Kidney tubule cell (primary cell): Measurements from ENCODE around the gene ESRP2.

Source experiments
- DNase-seq: peaks from one replicate; pipeline ENCODE4 v3.0.0-alpha.2; 2018; ENCODE audit warnings: low spot score

The ESRP2 gene

DNA sequence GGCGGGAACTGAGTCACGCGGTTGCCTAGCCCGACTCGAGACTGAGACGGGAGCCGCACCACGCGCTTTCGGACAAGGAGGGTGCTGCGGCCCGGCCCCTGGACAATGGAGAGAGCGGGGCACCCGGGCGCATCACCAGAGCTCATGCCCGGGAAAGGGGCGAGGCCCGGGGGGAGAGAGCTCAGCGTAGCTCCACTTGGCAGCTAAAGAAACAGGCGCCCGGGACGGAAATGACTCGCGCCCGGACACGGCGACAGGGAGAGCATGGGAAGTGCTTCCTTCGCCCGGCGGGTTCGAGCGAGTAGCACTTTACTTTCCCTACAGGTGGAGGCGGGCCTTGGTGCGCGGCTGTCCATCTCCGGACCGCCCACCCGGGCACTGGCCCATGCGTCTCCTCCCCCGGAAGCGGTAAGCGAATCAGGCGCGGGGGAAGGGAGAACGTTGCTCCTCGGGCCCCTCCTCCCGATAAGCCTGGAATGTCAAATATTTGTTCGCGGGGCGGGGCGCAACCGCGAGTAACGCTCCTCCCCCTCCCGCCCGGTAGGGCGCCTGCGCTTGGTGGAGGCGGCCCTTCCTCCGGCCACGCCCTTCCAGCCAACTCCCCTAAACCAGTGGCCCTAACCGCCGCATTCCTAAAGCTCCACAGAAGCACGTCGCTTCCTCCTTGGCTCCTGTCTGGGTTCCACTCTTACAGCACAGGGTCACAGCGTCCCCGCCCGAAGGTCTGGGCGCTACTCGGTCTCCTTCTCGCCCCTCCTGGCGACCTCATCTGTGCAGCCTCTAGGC, 1.5 kb upstream of the ESRP2 start:
- DNase-seq = peak; percentile 100

DNA sequence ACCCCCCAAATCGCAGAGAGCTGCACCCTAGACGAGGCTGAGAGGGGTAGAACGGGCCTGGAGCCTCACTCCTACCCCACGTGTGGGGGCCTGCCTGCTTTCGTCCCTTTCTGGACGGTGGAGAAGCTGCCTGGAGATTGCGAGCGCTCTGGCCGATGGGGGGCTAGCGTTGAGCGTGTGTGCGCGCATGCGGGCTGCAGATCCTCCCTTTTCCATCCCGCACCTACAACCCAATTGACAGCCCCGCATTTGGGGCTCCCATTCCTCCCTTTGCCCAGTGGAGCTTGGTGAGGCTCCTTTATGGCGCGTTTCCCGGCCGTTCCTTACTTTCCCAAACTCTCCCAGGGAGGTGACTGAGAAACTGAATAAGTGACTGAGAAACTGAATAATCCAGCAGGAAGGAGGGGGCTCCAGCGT, 907 bp upstream of the ESRP2 start:
- DNase-seq = no peak

GRCh38 chr16:68236137-68236825, 354 bp upstream of the ESRP2 start:
- peak; percentile 91 for DNase-seq

DNA sequence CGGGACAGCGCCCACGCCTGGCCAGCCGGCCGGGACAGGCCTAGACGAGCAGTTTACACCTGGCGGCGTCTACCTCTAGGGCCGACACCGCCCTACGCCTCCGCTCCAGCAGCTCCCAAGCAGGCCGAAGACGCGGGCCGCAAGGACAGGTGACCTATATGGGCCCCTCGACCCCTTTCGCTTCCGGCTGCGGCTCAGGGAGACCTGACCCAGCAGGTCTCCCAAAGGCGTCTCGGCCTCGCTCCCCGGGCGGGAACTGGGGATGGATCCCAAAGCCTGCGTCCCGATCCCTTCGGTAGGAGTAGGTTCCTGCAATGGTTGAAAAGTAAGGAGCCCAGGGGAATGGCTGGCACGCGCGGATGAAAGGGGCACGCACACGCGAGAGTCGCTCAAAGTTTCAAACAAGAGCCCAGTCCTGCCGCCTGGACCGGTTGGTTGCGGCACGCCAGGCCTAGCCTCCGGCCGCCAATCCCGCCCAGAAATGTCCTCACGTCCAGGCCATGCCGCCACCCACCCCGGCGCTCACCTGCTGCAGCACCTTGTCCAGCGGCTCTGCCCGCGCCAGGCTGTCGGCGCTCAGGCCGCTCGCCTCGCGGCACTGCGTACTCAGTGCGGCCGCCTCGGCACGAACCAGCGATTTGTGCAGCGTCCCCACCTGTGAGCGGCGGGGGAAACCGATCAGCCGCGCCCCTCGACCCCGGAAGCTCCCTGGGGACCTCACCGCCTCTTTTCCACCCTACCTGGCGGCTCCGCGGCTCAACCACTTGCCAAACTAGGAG, 630 bp downstream of the ESRP2 start:
- peak; percentile 63 for DNase-seq

DNA sequence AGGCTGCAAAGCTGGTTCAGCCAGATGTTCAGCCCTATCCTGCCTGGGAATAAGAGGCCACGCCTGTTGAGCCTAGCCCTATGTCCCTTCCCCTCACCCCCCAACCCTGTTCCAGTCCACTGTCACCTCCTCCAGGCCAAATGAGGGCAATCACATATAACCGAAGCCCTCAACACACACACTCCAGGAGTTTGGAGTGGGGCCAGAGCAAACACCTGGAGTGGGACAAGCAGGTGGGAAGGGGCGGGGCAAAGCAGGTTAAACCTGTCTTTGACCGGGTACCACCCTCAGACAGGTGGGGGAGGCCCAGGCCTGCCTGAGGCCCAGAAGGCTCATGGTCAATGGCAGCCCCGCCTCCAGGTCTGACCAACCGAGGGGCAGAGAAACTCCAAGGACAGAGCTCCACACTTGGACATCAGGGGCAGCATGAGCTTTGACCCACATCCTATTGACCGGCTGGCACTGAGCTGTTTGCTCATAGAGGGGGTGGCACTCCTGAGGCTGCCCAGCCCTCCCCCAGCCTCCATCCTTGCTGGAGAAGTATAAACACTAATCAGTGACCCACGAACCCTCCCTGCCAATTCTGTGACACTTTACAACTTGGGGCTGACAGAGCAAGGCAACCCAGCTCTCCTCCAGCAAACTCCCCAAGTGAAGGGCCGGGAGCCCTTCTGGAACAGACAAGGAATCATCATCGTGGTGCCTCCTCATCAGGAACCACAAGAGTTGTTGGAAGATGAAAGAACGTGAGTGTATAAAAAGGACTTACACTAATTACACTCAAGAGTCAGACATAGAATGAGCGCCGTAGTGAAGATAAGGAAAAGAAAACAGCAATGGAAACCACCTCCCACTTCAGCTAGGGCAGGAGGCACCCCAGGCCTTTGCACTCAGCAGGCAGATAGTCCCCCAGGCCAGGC, 1.5 kb downstream of the ESRP2 start:
- peak; percentile 77 for DNase-seq

DNA sequence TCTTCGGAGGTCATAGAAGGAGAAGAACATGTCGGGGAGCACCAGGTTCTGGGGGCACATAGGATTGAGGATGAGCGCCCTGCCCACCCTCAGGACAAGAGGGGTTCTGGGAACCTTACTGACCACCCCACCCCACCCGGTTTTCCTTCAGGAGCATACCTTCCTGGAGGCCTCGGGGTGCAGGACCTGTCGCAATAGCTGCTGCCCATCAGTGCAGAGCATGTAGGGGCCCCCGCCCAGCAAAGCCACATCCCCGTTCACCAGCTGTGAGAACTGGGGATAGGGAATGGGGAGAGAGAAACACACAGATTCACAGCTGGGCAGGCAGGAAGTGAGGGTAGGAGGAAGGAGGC, 2.1 kb downstream of the ESRP2 start:
- no peak for DNase-seq

DNA sequence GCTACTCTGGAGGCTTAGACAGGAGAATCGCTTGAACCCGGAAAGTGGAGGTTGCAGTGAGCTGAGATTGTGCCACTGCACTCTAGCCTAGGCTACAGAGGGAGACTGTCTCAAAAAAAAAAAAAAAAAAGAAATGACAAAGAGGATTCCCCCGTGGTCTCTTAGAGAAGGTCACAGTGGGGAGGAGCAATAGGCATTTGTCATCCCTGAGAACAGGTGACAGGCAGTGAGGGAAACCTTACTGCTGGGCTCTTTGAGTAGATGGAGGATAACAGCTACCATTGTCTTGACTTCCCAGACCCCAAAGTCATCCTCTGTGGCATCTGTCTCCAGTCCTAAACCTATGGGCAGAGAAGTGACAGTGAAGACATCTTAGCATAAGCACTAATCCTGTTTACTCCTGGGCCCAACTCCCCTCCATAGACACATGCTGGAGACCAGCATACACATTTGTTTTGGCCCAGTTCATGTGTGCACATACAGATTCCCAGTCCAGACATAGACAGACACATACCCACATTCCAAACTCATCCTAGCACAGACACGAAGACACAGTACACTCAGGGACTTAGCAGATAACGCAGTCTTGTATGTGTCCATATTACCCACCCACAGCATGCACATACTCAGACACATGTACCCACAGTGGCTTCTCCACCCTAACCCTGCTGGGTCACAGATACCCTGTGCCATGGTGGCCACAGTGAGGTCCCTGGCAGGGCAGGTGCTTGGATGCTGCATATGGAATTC, 2.7 kb downstream of the ESRP2 start:
- no peak for DNase-seq

- no peak for DNase-seq
Observed at GRCh38 chr16:68232335-68232734, 3.6 kb downstream of the ESRP2 start.

DNA sequence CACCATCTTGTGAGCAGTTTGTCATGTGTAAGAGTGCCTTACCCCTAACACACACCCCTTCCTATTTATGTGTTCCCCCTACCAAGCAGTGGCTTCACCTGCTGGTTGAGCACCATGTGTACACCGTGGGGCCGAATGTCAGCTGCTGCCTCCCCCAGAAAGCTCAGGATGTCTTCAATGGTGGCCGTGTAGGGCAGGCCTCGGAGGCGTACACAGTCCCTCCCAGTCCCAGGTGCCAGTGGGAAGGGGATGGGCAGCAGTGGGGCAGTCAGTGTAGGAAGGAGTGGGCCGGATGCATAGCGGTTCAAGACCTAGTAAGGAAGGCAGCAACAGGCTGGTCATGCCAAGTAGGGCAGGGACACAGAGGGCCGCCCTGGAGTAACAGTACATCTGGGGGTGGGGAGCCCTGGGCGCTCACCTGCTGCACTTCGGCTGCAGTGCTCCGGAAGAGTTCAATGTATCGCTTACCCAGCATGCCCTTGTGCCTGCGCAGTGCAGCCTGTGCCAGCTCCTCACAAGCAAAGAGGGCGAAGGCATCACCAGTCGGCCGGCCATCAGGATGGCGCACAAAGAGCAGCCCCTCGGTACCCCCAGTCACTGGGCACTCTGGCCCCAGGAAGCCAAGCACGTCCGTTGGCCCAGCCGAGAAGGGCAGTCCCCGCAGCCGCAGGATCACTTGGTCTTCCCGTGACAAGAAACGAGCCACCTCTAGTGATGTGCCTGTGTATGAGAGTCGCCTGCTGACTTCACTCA, 4.4 kb downstream of the ESRP2 start:
- no peak for DNase-seq

DNA sequence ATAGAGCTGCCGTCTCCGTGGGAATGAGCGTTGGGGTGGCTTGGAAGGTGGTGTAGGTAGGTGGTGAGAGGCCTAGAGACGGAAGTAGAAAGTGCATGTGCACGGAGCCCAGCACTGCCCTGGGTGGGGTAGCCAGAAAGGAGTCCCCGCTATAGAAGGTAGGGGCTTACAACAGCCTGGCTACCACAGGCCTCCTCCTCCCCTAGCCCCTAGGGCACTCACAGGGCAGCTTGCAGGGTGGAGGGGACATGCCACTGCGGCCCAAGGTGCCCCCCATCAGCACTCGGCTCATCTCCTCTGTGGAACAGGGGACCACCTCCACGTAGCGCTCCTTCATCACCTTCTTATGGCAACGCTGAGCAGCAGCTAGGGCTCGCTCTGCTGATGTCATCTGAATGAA, 5.0 kb downstream of the ESRP2 start:
- no peak for DNase-seq

DNA sequence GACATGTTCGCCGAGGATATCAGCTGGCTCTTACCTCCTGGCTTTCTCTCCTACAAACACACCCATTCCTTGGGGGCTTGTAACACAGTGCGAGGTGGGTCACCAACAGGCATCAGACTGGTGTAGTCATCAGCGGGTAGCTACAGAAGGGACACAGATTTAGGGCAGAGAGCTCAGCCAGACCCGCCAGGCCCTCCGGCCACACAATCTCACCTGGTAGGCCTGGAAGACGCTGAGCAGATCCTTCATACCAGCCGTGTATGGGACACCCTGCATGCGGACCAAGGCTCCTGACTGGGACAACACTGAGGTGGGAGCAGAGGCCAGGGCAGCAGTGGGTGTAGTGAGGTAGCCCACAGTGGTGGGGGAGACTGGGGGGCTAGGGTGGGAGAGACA, 5.8 kb downstream of the ESRP2 start:
- DNase-seq = no peak

GRCh38 chr16:68229431-68230175, 6.3 kb downstream of the ESRP2 start:
- DNase-seq = peak; percentile 70

GRCh38 chr16:68228652-68229051, 7.3 kb downstream of the ESRP2 start:
- DNase-seq = no peak

- DNase-seq = no peak
Observed at GRCh38 chr16:68227850-68228553, 7.9 kb downstream of the ESRP2 start.

DNA sequence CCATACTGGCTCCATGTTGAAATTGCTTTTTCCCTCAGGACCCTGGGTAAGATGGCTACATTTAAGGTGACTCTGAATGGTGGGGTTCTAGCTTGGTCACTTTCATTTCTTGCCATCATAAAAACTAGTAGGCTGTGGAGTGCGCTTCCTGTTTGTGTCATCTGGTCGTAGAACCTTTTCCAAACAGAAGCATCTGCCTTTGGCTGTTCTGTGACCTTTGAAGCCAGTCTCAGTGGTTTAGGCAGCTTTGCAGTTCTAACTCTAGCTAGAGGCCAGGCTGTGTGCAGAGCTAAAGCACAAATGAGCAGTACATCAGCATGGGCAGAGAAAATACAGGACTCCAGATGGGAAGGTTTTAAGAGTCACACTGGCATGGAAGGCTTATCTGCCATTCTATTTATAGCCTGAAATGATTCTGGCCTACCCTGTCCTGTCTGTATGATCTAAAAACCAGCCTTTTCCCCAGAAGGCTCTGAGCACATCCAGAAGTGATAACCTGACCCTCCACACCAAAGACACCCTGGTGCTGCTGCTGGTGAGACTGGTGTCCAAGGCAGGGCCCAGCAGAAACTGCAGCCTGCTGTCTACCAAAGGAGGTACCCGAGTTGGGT, 8.6 kb downstream of the ESRP2 start:
- DNase-seq = no peak

DNA sequence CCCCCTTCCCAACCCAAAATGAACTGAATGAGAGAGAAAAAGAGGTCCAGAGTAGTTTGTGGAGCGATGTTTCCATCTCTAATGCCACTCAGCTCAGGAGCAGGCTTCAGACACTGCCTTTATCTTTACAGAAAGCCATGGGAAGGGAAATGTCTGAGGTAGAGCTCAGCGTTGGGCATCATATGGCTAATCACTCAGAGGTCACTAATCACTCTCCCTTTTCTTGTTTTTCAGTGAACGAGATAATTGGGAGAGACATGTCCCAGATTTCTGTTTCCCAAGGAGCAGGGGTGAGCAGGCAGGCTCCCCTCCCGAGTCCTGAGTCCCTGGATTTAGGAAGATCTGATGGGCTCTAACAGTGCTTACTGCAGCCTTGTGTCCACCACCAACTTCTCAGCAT, 9.8 kb downstream of the ESRP2 start:
- no peak for DNase-seq

GRCh38 chr16:68223072-68223471, 12.9 kb downstream of the ESRP2 start:
- DNase-seq = no peak

DNA sequence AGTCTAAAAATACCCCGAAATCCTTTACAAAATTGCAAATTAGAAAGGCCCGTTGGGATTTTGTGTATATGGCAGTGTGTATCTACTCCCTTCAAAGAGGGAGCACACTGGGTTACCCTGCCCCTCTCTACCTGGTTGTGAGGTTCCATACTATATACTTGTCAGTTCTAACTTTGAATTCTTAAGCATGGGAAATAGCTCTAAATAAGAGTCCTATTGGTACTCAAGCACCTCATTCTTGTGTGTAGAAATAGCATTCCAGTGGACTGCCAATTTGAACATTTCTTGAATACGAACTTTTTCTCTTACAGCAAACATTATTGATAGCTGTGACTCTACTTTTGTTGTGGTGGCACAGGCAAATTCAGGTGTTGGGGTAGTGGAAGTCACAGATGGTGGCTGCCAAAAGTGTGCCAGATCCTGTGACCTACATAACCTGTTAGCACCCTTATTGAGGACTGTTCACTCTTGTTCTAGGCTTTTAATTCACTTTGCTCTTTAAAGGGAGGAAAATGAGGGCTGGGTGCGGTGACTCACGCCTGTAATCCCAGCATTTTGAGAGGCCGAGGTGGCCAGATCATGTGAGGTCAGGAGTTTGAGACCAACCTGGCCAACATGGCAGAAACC, 16.1 kb downstream of the ESRP2 start:
- DNase-seq = no peak
